Caco-2 (cell line): ENCODE results near the gene CTSF. TPM values are rescaled to one million over a fixed set of nuclear protein-coding genes. Genes with fewer than 3 reads are reported as not detected.
A peak's percentile ranks its signal among the peaks of the same experiment; 100 is the strongest.

ENCODE experiments used
- Bru-seq: library from RNA; stranded (reverse); fragments of 400-500 nt; gene quantifications from one replicate; lab custom pipeline; 2021; lab: Mats Ljungman, UMichigan
- BruChase-seq, 2 experiments: library from RNA; stranded (reverse); fragments of 400-500 nt; gene quantifications; one replicate each; lab custom pipeline; 2021; lab: Mats Ljungman, UMichigan
- BruUV-seq: library from RNA; stranded (reverse); fragments of 400-500 nt; replicated peaks from 2 replicates; lab custom pipeline; 2021; lab: Mats Ljungman, UMichigan
- CTCF ChIA-PET: fragments of 300-600 bp; sonication (Branson Sonifier 250); formaldehyde crosslinking; loops from one replicate; lab custom pipeline; 2022; ENCODE audit warnings: antibody characterized with exemption; lab: Charles Lee
- POLR2A ChIA-PET: fragments of 300-600 bp; sonication (Branson Sonifier 250); formaldehyde crosslinking; loops from one replicate; lab custom pipeline; 2022; ENCODE audit warnings: antibody characterized with exemption; lab: Charles Lee
- DNase-seq, 2 experiments: peaks; one replicate each; pipeline versions ENCODE4 v3.0.0 to v3.0.0-alpha.2; 2020 to 2022
- H3K27me3 ChIP-seq: replicated peaks from 2 replicates; pipeline ENCODE4 v1.6.0; 2011; ENCODE audit warnings: low read length; ENCODE audit not compliant: control insufficient read depth, insufficient read depth
- H3K36me3 ChIP-seq: 2 replicates; pipeline ENCODE4 v1.5.1; 2011; ENCODE audit warnings: low read length; ENCODE audit not compliant: control insufficient read depth, insufficient read depth
- H3K4me1 ChIP-seq: fragments of 250-450 bp; sonication (Bioruptor Pico); 2 replicates; pipeline ENCODE4 v1.5.1; 2020; ENCODE audit warnings: mild to moderate bottlenecking
- H3K4me3 ChIP-seq: 2 replicates; pipeline ENCODE4 v1.5.1; 2011; ENCODE audit warnings: low read depth, mild to moderate bottlenecking, control low read depth, low read length
- H3K9me3 ChIP-seq: fragments of 250-450 bp; sonication (Bioruptor Pico); 2 replicates; pipeline ENCODE4 v1.5.1; 2020; ENCODE audit warnings: mild to moderate bottlenecking, moderate library complexity
- H3K27ac Mint-ChIP-seq: one replicate; pipeline ENCODE4 v1.8.0; 2022; ENCODE audit warnings: mixed read lengths; ENCODE audit not compliant: unreplicated experiment
- H3K27me3 Mint-ChIP-seq: one replicate; pipeline ENCODE4 v1.8.0; 2022; ENCODE audit warnings: mixed read lengths; ENCODE audit not compliant: insufficient read depth, unreplicated experiment
- H3K36me3 Mint-ChIP-seq: one replicate; pipeline ENCODE4 v1.8.0; 2022; ENCODE audit warnings: mild to moderate bottlenecking, mixed read lengths; ENCODE audit not compliant: insufficient read depth, unreplicated experiment
- H3K4me1 Mint-ChIP-seq: one replicate; pipeline ENCODE4 v1.8.0; 2022; ENCODE audit warnings: low read depth, mixed read lengths; ENCODE audit not compliant: unreplicated experiment
- H3K4me3 Mint-ChIP-seq: one replicate; pipeline ENCODE4 v1.8.0; 2022; ENCODE audit warnings: mild to moderate bottlenecking, moderate library complexity, mixed read lengths; ENCODE audit not compliant: unreplicated experiment
- H3K9me3 Mint-ChIP-seq: one replicate; pipeline ENCODE4 v1.8.0; 2022; ENCODE audit warnings: mixed read lengths; ENCODE audit not compliant: unreplicated experiment
- CTCF ChIP-seq, 2 experiments: fragments of 200-600 bp in 1 of 2; IDR thresholded peaks; 1 replicate in 1 of 2; 2 replicates in 1 of 2; pipeline versions ENCODE4 v1.5.1 to v1.8.0; 2011 to 2022; ENCODE audit warnings: antibody characterized with exemption in 1 of 2, control low read depth in 1 of 2, inconsistent platforms in 1 of 2, low read depth in 1 of 2, low read length in 1 of 2, mild to moderate bottlenecking in 1 of 2, moderate library complexity in 1 of 2; ENCODE audit not compliant: insufficient read depth in 1 of 2, severe bottlenecking in 1 of 2, unreplicated experiment in 1 of 2
- intact Hi-C: fragments of 100-400 bp; cut with micrococcal nuclease; formaldehyde crosslinking; loops from one replicate; pipeline ENCODE4 v1.10.0; 2022; ENCODE audit not compliant: unreplicated experiment
- long read RNA-seq: library from polyadenylated mRNA; stranded (forward); transcript quantifications from one replicate; pipeline ENCODE4 v2.0.0, GENCODE V29; 2022
- total RNA-seq: library from RNA; stranded (reverse); gene quantifications from 2 replicates; pipeline ENCODE4 v1.2.3, GENCODE V29; 2022

CTSF gene
- total RNA-seq (not detected in 2 replicates), Bru-seq, nascent RNA (not detected), BruChase-seq, experiment 1, labeled RNA remaining after a 2-hour chase (not detected), BruChase-seq, experiment 2, labeled RNA remaining after a 6-hour chase (not detected)
- long read RNA-seq: 0 reads

- TF ChIP-seq CTCF (IDR thresholded peaks at IDR 0.05; ENCODE audit: insufficient read depth in 1 of 2, low read depth in 1 of 2, low read length in 1 of 2, severe bottlenecking in 1 of 2, unreplicated experiment in 1 of 2): no peak
- intact Hi-C loops: no loop called here
- Mint-ChIP-seq H3K27me3 (no peaks in the 10 kb centered on the region), H3K9me3 (no peaks in the 10 kb centered on the region), H3K27ac (no peak within 1 kb of the TSS), H3K4me3 (no peak within 1 kb of the TSS), H3K36me3 (no peaks in the 10 kb centered on the region), H3K4me1 (no peaks in the 10 kb centered on the region)
- Histone ChIP-seq H3K4me3 (no peak within 1 kb of the TSS), H3K27me3 (no peaks in the 10 kb centered on the region), H3K36me3 (no peaks in the 10 kb centered on the region), H3K9me3 (no peaks in the 10 kb centered on the region), H3K4me1 (no peaks in the 10 kb centered on the region)
- POLR2A ChIA-PET: interaction anchor here (0.5 kb wide), 1 partner anchor 307 kb away, joined by 8 read pairs; no protein-coding TSS in a partner anchor
- BruUV-seq: no TSS peak
- CTCF ChIA-PET: interaction anchor here (1.1 to 1.2 kb wide), 2 partner anchors 11 to 24 kb away, joined by 3 to 5 read pairs; partner anchors contain the start of genes CCDC87 and CCS
- no peak for DNase-seq
Observed at GRCh38 chr11:66568124-66568916, at the start of gene CTSF. TSS of gene CTSF (minus strand) at chr11:66568606. CDS start at chr11:66568486, 120 bp downstream.

GRCh38 chr11:66617155-66617834 lies 48.9 kb upstream of the CTSF start:
- ChIA-PET POLR2A (interaction anchor here (0.6 to 2.5 kb wide), 24 partner anchors 8 to 245 kb away, joined by 3 to 160 read pairs (median 9); partner anchors contain the start of genes ACTN3, CCDC87, CCS and DPP3), CTCF (interaction anchor here (0.9 to 2.2 kb wide), 6 partner anchors 20 to 137 kb away, joined by 3 to 12 read pairs (median 8); partner anchors contain the start of genes CCDC87, CCS, DPP3 and RBM4)
- H3K4me3 ChIP-seq: peak overlapping the region; percentile 57
- H3K27me3 ChIP-seq: no peaks in the 10 kb centered on the region
- H3K36me3 Mint-ChIP-seq: peaks cover 66% of the 10 kb centered on the region
- no peaks in the 10 kb centered on the region for H3K9me3 ChIP-seq
- no peaks in the 10 kb centered on the region for H3K27me3 Mint-ChIP-seq
- no TSS peak for BruUV-seq
- no peak for DNase-seq
- peaks cover 25% of the 10 kb centered on the region for H3K4me1 Mint-ChIP-seq
- H3K36me3 ChIP-seq: 0 out of 2 replicates have a peak, but pooled peaks cover 2% of the 10 kb centered on the region
- intact Hi-C loops: loop anchor here (5.0 kb wide), 1 partner anchor 70 kb away; the partner anchor contains the start of genes ACTN3 and ZDHHC24
- H3K9me3 Mint-ChIP-seq: no peaks in the 10 kb centered on the region
- H3K4me3 Mint-ChIP-seq: peak overlapping the region; percentile 94
- peak overlapping the region; percentile 99 for H3K27ac Mint-ChIP-seq
- TF ChIP-seq CTCF (IDR thresholded peaks at IDR 0.05; ENCODE audit: insufficient read depth in 1 of 2, low read depth in 1 of 2, low read length in 1 of 2, severe bottlenecking in 1 of 2, unreplicated experiment in 1 of 2): no peak
- H3K4me1 ChIP-seq: peaks cover 17% of the 10 kb centered on the region
